ENCODE data around the gene SMPX. TPM values are rescaled to one million over a fixed set of nuclear protein-coding genes. Genes with fewer than 3 reads are reported as not detected.

The SMPX gene
- total RNA-seq, 2 experiments from 2014 or later = not detected

DNA sequence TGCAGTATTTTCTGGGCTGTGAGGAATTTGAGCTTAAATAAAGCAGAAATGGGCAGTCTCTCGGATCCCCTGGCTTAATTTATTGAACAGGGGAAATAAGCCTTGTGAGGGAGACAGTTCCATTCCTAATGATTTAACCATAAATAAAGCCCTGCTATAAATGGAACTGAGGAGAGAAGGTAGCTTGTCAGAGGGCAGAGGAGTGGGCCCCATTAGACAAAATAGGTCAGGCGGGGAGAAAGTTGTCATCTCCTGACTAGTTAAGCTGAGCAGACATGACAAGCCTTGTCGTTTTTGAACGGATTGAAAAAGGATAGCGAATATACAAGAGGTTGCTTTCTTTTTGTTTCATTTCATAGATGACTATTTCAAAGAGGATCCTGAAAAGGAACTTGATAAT lies 39.3 kb downstream of the SMPX start:
- Mint-ChIP-seq H3K27me3 (no peaks in the 10 kb centered on the region), H3K36me3 (ENCODE audit: low read depth) (no peaks in the 10 kb centered on the region), H3K9me3 (no peaks in the 10 kb centered on the region), H3K27ac (no peak overlapping the region), H3K4me3 (no peak overlapping the region), H3K4me1 (ENCODE audit: low read depth) (no peaks in the 10 kb centered on the region)
- ChIA-PET CTCF (no interaction called here), POLR2A (no interaction called here)
- DNase-seq (no peak), ATAC-seq (no peak)
- intact Hi-C loops (cut with micrococcal nuclease) = no loop called here
- TF ChIP-seq, protein P1, sequence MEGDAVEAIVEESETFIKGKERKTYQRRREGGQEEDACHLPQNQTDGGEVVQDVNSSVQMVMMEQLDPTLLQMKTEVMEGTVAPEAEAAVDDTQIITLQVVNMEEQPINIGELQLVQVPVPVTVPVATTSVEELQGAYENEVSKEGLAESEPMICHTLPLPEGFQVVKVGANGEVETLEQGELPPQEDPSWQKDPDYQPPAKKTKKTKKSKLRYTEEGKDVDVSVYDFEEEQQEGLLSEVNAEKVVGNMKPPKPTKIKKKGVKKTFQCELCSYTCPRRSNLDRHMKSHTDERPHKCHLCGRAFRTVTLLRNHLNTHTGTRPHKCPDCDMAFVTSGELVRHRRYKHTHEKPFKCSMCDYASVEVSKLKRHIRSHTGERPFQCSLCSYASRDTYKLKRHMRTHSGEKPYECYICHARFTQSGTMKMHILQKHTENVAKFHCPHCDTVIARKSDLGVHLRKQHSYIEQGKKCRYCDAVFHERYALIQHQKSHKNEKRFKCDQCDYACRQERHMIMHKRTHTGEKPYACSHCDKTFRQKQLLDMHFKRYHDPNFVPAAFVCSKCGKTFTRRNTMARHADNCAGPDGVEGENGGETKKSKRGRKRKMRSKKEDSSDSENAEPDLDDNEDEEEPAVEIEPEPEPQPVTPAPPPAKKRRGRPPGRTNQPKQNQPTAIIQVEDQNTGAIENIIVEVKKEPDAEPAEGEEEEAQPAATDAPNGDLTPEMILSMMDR (IDR thresholded peaks at IDR 0.05) = no peak

DNA sequence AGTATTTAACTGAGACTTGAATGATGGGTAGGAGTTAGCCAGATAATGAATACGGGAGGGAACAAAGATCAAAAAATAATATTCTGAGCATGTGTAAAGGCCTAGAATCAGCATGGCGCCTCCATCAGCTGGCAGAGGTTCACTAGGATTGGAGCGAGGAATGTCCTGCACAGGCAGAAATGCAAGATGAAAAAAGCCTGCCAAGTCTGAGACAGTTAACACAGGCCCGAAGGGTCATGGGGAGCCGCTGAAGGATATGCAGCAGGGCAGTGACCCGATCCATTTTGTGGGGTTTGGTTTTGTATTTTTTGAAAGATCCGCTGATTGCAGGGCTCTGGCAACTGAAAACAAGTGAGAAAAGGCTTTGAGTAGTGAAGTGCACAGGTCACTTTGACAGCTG lies 40.1 kb downstream of the SMPX start:
- no peaks in the 10 kb centered on the region for H3K4me1 Mint-ChIP-seq (ENCODE audit: low read depth)
- H3K27ac Mint-ChIP-seq = no peak overlapping the region
- POLR2A ChIA-PET = no interaction called here
- ATAC-seq (no peak), DNase-seq (no peak)
- CTCF ChIA-PET = no interaction called here
- intact Hi-C loops (cut with micrococcal nuclease) = no loop called here
- no peak overlapping the region for H3K4me3 Mint-ChIP-seq
- no peaks in the 10 kb centered on the region for H3K27me3 Mint-ChIP-seq
- H3K9me3 Mint-ChIP-seq = no peaks in the 10 kb centered on the region
- TF ChIP-seq, protein P1 (IDR thresholded peaks at IDR 0.05) = no peak
- no peaks in the 10 kb centered on the region for H3K36me3 Mint-ChIP-seq (ENCODE audit: low read depth)

GRCh38 chrX:21715825-21716224 lies 42.1 kb downstream of the SMPX start:
- Mint-ChIP-seq H3K27ac (no peak overlapping the region), H3K27me3 (no peaks in the 10 kb centered on the region), H3K4me1 (ENCODE audit: low read depth) (no peaks in the 10 kb centered on the region), H3K9me3 (no peaks in the 10 kb centered on the region), H3K36me3 (ENCODE audit: low read depth) (no peaks in the 10 kb centered on the region), H3K4me3 (no peak overlapping the region)
- intact Hi-C loops (cut with micrococcal nuclease) = no loop called here
- TF ChIP-seq, protein P1 (IDR thresholded peaks at IDR 0.05) = no peak
- DNase-seq (no peak), ATAC-seq (no peak)
- CTCF ChIA-PET = no interaction called here
- POLR2A ChIA-PET = interaction anchor here (0.6 kb wide), 2 partner anchors 45 to 995 kb away, joined by 3 read pairs; no protein-coding TSS in a partner anchor

DNA sequence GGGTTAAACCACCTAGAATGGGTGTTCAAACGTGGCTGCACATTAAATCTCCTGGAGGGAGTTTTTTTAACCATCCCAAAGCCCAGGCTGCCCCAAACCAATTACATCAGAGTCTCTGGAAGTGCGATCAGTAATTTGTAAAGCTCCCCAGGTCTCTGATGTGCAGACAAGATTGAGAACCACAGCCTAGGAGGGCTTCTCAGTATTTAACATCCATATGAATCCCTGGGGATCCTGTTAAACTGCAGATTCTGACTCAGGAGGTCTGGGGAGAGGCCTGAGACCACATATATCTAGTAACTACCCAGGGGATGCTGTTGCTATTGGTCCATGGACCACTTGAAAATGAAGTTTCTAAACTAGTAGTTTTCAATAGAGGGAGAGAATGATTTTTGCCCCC lies 42.6 kb downstream of the SMPX start:
- POLR2A ChIA-PET = no interaction called here
- DNase-seq = no peak
- H3K27ac Mint-ChIP-seq = no peak overlapping the region
- H3K4me1 Mint-ChIP-seq (ENCODE audit: low read depth) = no peaks in the 10 kb centered on the region
- intact Hi-C loops (cut with micrococcal nuclease) = no loop called here
- no peak overlapping the region for H3K4me3 Mint-ChIP-seq
- TF ChIP-seq, protein P1 (IDR thresholded peaks at IDR 0.05) = no peak
- no peaks in the 10 kb centered on the region for H3K9me3 Mint-ChIP-seq
- CTCF ChIA-PET = no interaction called here
- no peaks in the 10 kb centered on the region for H3K36me3 Mint-ChIP-seq (ENCODE audit: low read depth)
- no peaks in the 10 kb centered on the region for H3K27me3 Mint-ChIP-seq
- no peak for ATAC-seq

DNA sequence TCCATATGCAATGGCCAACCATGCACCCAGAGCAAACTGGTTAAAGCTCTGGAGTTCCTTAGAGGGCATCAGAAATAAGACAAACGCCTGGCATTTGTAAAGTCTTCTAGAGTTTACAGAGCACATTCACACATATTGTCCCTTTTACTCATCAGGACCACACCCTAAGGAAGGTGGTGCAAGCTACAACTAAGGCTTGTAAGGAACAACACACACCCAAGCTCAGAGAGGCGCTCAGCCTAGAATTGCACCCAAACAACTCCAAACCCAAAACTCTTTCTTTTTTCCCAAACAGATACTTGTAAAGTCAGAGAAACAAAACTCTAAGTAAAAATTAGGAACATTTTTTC lies 46.1 kb downstream of the SMPX start:
- Mint-ChIP-seq H3K36me3 (ENCODE audit: low read depth) (no peaks in the 10 kb centered on the region), H3K4me1 (ENCODE audit: low read depth) (no peaks in the 10 kb centered on the region), H3K27me3 (no peaks in the 10 kb centered on the region), H3K4me3 (no peak overlapping the region), H3K9me3 (no peaks in the 10 kb centered on the region), H3K27ac (no peak overlapping the region)
- TF ChIP-seq, protein P1 (IDR thresholded peaks at IDR 0.05) = no peak
- POLR2A ChIA-PET = no interaction called here
- DNase-seq (no peak), ATAC-seq (no peak)
- CTCF ChIA-PET = no interaction called here
- intact Hi-C loops (cut with micrococcal nuclease) = no loop called here
